NCI-H2171 (cell line): ENCODE data around the gene CUL3.
"Not testable (repeated sequence)": the region's sequence is repeated elsewhere in the genome, so short reads cannot be mapped to it uniquely, and the experiment has no call there.

Experiments used
- DNase-seq: peaks from one replicate; lab custom pipeline; 2025; lab: John Stamatoyannopoulos, UW

Gene CUL3

GRCh38 chr2:224585211-224586088 lies at the start of gene CUL3:
Gene CUL3 (minus strand): TSS chr2:224585363. CDS start chr2:224585009, 354 bp downstream.
- peak; percentile 89 for DNase-seq

- no peak for DNase-seq
Observed at GRCh38 chr2:224630659-224631550, 45.7 kb upstream of the CUL3 start.

DNA sequence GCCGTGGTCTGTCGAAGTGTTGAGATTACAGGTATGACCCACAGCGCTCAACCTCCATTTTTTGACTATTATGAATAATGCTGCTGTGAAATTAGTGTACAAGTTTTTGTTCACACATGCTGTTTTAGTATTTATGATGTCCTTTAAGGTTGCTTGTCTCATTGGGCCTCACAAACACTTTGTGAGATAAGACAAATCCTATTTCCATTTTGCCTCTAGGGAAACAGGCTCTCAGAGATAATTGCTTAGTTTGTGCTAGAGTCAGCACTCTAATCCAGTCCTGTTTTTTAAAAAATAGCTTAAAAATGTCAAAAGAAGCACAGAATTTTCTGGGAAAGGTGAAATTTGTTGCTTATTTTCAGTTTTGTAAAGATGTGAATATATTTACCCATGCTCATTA lies 43.3 kb upstream of the CUL3 start:
- DNase-seq: no peak

- no peak for DNase-seq
Observed at GRCh38 chr2:224626735-224627134, 41.6 kb upstream of the CUL3 start.

- DNase-seq: no peak
Observed at GRCh38 chr2:224613543-224614286, 28.6 kb upstream of the CUL3 start.

DNA sequence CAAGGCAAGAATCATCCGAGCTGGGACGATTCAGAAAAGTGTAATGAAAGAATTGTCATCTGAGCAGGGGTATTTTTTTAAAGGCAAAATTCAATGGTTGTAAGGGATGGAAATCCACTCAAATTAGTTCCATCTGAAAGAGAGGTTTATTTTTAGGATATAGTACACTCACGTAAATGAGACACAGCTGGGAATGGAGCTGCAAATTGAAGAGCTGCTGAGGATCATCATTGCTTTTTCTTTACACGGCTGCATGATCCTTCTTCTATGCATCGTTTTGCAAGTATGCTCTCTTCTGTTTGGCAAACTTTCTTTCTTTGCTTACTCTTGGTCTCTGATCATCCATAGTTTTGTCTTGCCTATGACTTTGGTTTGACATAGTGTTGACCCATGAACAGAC lies 27.4 kb upstream of the CUL3 start:
- no peak for DNase-seq

DNA sequence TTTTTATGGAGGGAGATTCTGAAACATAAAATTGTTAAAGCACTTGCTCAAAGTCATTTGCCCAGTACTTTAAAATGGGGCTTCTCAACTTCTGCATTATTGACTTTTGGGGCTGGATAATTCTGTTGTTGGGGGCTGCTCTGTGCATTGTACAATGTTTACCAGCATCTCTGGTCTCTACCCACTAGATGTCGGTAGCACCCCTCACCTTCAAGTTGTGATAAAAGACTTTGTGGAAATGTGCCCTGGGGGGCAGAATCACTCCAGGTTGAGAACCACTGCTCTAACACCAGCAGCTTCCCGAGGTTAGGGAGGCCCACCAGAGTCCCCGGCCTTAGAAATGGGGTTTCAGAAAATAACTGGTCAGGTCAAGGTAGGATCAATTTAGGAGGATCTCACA lies 26.8 kb upstream of the CUL3 start:
- DNase-seq: no peak

DNA sequence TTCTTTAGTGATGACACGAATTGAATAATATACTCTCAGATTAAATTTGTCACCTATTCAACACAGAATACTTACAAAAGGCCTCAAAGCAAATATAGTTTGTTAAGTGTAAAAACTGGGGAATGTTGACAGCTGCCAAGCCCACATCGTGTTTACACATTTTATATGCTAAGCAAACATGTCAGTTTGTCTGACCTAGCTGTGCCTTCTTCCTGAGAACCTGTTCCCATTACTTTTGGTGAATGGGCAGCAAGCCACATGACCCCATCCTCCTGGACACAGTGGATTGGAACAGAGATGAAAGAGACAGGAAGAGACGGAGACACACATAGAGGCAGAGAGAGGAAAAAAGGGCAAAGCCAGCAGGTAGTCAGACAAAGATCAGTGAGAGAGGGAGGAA lies 22.9 kb upstream of the CUL3 start:
- DNase-seq: no peak

GRCh38 chr2:224603746-224604500 lies 18.8 kb upstream of the CUL3 start:
- not testable (repeated sequence) for DNase-seq

- not testable (repeated sequence) for DNase-seq
Observed at GRCh38 chr2:224602778-224603375, 17.7 kb upstream of the CUL3 start.

- no peak for DNase-seq
Observed at GRCh38 chr2:224601923-224602322, 16.8 kb upstream of the CUL3 start.

GRCh38 chr2:224598678-224599077 lies 13.5 kb upstream of the CUL3 start:
- no peak for DNase-seq

GRCh38 chr2:224596289-224596688 lies 11.1 kb upstream of the CUL3 start:
- DNase-seq: no peak

GRCh38 chr2:224595518-224595917 lies 10.4 kb upstream of the CUL3 start:
- no peak for DNase-seq

- DNase-seq: no peak
Observed at GRCh38 chr2:224594840-224595239, 9.7 kb upstream of the CUL3 start.

DNA sequence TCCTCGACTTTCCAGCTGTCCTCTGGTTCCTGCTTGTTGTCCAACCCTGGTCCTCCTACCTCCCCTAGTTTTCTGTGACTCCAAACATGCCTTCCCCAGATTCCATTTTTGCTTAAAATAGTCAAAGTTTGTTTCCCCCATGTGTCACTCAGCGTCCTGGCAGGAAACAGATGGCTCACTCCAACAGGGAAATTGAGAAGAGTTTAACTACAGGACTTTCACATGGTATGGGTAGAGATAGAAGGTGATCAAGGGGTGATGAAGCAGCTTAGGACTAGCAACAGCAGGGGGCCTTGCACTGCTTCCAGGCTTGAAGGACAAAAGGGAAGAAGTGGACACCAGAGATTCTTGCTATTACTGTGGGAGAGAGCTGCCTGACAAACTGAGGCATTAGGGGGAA lies 6.1 kb upstream of the CUL3 start:
- DNase-seq: no peak

- no peak for DNase-seq
Observed at GRCh38 chr2:224586127-224586695, 1.0 kb upstream of the CUL3 start.

DNA sequence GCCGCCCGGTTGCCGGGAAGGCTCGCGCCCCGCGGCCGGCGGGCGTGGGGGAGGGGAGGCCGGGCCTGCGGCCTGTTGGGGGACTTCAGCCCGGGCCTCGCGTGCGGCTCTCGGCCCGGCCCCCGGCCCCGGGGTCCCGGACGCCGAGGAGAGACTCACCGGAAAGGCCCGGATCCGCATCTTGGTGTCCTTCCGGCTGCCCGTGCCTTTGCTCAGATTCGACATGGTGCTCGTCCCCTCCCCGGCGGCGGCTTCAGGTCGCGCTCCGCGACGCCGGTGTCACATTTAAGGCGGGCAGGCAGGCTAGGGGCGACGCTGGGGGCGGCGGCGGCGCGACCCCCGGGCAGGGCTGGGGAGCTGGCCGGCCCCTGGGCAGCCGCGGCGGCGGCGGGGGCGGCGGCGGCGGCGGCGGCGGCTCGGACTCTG lies 365 bp downstream of the CUL3 start:
- no peak for DNase-seq

DNA sequence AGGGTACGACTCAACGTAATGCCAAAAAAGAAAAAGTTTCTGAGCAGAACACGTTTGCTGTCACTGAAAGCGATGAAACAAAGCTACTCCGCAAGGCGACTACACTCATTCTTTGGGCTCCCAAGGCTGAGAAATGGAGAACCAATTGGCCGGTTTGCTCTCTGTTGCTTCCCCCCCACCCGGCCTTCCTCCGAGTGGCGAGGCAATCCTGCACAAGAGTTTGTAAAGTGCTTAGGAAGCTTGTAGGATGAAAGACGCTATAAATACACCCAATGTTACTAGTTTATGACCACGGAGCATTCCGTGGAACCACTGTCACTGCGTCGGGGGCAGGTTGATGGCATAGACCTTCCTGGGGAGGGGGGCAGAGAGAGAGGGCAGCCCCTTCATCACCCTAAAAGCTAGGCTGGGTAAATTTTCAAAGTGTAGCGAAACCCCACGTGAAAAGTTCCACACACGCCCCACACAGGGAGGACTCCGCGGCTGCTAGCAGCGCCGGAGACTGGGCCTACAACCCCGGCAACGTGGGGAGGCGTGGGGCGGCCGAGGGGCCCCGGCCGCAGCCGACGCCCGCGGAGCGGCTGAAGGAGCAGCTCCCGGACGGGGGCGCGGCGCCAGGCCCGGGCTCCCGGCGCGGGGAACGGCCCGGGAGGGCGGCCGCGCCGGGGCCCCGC lies 915 bp downstream of the CUL3 start:
- no peak for DNase-seq

DNA sequence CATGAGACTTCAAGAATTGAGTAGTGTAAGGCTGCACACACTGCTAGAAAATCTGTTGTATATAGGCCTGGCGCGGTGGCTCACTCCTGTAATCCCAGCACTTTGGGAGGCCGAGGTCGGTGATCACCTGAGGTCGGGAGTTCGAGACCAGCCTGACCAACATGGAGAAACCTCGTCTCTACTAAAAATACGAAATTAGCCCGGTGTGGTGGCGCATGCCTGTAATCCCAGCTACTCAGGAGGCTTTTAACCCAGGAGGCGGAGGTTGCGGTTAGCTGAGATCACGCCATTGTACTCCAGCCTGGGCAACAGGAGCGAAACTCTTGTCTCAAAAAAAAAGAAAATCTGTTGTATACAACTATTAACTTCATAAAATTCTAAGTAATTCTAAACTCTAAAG lies 2.1 kb downstream of the CUL3 start:
- DNase-seq: not testable (repeated sequence)
